ENCODE data around the gene DPYSL5. TPM values are rescaled to one million over a fixed set of nuclear protein-coding genes. Genes with fewer than 3 reads are reported as not detected.

Gene DPYSL5
- total and polyA plus RNA-seq, 10 of the 15 experiments (the other 5 are each of a cell fraction or from before 2014, with no cell fraction given): not detected

DNA sequence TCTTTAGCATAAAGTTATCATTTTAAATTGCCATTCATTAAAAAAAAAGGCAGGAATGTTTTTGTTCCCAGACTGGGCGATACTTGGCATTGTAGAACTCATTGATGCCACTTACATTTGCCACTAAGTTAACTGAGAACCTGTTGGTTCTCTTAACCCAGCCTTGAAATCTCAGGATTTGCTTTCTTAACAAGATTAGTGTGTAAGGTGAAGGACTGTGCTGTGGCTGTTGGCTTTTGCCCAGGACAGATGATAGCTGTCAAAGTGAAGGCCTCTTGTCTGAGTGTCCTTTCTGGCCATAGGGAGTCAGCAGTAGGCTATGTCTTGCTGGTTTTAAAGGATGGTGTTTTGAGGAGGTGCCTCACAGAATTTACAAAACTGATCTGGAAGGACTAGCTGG, 2.6 kb downstream of the DPYSL5 start:
- H3K36me3 ChIP-seq (ENCODE audit: control insufficient read depth in 2 of 2, insufficient read depth in 2 of 2, low read length in 1 of 2): no peaks in the 10 kb centered on the region
- in situ Hi-C loops (cut with MboI): no loop called here
- TF ChIP-seq KDM1A (IDR thresholded peaks at IDR 0.05; ENCODE audit: borderline replicate concordance): no peak
- TF ChIP-seq HCFC1 (IDR thresholded peaks at IDR 0.05; ENCODE audit: low read length): no peak
- TF ChIP-seq, protein P1, sequence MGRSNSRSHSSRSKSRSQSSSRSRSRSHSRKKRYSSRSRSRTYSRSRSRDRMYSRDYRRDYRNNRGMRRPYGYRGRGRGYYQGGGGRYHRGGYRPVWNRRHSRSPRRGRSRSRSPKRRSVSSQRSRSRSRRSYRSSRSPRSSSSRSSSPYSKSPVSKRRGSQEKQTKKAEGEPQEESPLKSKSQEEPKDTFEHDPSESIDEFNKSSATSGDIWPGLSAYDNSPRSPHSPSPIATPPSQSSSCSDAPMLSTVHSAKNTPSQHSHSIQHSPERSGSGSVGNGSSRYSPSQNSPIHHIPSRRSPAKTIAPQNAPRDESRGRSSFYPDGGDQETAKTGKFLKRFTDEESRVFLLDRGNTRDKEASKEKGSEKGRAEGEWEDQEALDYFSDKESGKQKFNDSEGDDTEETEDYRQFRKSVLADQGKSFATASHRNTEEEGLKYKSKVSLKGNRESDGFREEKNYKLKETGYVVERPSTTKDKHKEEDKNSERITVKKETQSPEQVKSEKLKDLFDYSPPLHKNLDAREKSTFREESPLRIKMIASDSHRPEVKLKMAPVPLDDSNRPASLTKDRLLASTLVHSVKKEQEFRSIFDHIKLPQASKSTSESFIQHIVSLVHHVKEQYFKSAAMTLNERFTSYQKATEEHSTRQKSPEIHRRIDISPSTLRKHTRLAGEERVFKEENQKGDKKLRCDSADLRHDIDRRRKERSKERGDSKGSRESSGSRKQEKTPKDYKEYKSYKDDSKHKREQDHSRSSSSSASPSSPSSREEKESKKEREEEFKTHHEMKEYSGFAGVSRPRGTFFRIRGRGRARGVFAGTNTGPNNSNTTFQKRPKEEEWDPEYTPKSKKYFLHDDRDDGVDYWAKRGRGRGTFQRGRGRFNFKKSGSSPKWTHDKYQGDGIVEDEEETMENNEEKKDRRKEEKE (IDR thresholded peaks at IDR 0.05): no peak
- no peak for TF ChIP-seq POLR2A (IDR thresholded peaks at IDR 0.05; ENCODE audit: low read depth, low read length)
- ChIA-PET RAD21 (ENCODE audit: unreplicated experiment) (no interaction called here), CTCF (interaction anchor here (1.0 to 3.7 kb wide), 3 partner anchors 48 to 92 kb away, joined by 3 to 17 read pairs (median 3); no protein-coding TSS in a partner anchor), SMC1A (ENCODE audit: uncharacterized antibody, unreplicated experiment) (interaction anchor here (1.1 to 1.4 kb wide), 2 partner anchors 72 to 86 kb away, joined by 4 to 6 read pairs; no protein-coding TSS in a partner anchor), POLR2A (no interaction called here)
- WGBS (ENCODE audit: insufficient coverage, insufficient replicate concordance, low lambda C conversion rate, missing lambda C conversion rate): 76% methylated on average over 1 of the region's 1 CpG
- no peak overlapping the region for H3K27ac ChIP-seq (ENCODE audit: control insufficient read depth, insufficient read depth)
- no TSS peak for BruUV-seq (replicated peaks)
- H3K4me1 ChIP-seq (ENCODE audit: control insufficient read depth, insufficient read depth, low read length): no peaks in the 10 kb centered on the region
- no peak overlapping the region for H3K9ac ChIP-seq (ENCODE audit: control insufficient read depth, insufficient read depth, low read length)
- H3K4me3 ChIP-seq: no peak overlapping the region
- intact Hi-C loops (cut with micrococcal nuclease; ENCODE audit: unreplicated experiment): no loop called here
- no peaks in the 10 kb centered on the region for H3K9me3 ChIP-seq (replicated peaks; ENCODE audit: control insufficient read depth, insufficient read depth, low read length)
- FAIRE-seq: no peak
- ATAC-seq: no peak
- H4K20me1 ChIP-seq (ENCODE audit: control insufficient read depth, insufficient read depth): no peaks in the 10 kb centered on the region
- DNase-seq (ENCODE audit: low read depth, low spot score): no peak
- no peaks in the 10 kb centered on the region for H3K79me2 ChIP-seq (ENCODE audit: control insufficient read depth, insufficient read depth, low read length)
- H3K27me3 ChIP-seq (replicated peaks in 1 of 2; ENCODE audit: control insufficient read depth in 2 of 2, insufficient read depth in 2 of 2, low read length in 1 of 2): peaks cover 15 to 27% of the 10 kb centered on the region in 2 experiments
- no peak overlapping the region for H3K4me2 ChIP-seq (ENCODE audit: control insufficient read depth, insufficient read depth)
- no peak overlapping the region for H2AFZ ChIP-seq (ENCODE audit: control insufficient read depth, low read depth, low read length)

Measured in GM12878 (cell line).